ENCODE data around the gene EXOC1. TPM values are rescaled to one million over a fixed set of nuclear protein-coding genes. Genes with fewer than 3 reads are reported as not detected.

Gene EXOC1
- total and polyA plus RNA-seq, 10 of the 15 experiments (the other 5 are each of a cell fraction or from before 2014, with no cell fraction given) = 11.8 to 36.6 (median 21.1) TPM

DNA sequence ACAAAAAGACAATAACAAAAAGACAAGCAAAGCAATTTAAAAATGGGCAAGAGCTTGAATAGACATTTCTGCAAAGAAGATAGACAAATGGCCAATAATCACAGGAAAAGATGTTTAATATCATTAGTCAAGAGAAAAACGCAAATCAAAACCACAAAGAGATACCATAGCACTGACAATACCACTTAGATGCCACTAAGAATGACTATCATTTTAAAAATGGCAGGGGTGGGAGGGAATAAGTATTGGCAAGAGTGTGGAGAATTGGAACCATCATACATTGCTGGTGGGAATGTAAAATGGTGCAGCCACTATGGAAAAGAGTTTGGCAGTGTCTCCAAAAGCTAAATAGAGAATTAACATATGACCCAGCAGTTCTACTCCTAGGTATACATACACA, 15.1 kb upstream of the EXOC1 start:
- H3K4me1 ChIP-seq (ENCODE audit: control insufficient read depth, insufficient read depth, low read length) = no peaks in the 10 kb centered on the region
- intact Hi-C loops (cut with micrococcal nuclease; ENCODE audit: unreplicated experiment) (no loop called here), in situ Hi-C loops (cut with MboI) (no loop called here)
- DNase-seq (ENCODE audit: low read depth, low spot score) (no peak), FAIRE-seq (no peak), ATAC-seq (no peak)
- SMC1A ChIA-PET (ENCODE audit: uncharacterized antibody, unreplicated experiment) = no interaction called here
- no peak overlapping the region for H3K9ac ChIP-seq (ENCODE audit: control insufficient read depth, insufficient read depth, low read length)
- H3K36me3 ChIP-seq (ENCODE audit: control insufficient read depth in 2 of 2, insufficient read depth in 2 of 2, low read length in 1 of 2) = no peaks in the 10 kb centered on the region
- RAD21 ChIA-PET (ENCODE audit: unreplicated experiment) = no interaction called here
- H3K9me3 ChIP-seq (replicated peaks; ENCODE audit: control insufficient read depth, insufficient read depth, low read length) = no peaks in the 10 kb centered on the region
- H3K4me3 ChIP-seq = no peak overlapping the region
- CTCF ChIA-PET = interaction anchor here (0.7 kb wide), 1 partner anchor 1524 kb away, joined by 3 read pairs; no protein-coding TSS in a partner anchor
- POLR2A ChIA-PET = no interaction called here
- H4K20me1 ChIP-seq (ENCODE audit: control insufficient read depth, insufficient read depth) = no peaks in the 10 kb centered on the region
- TF ChIP-seq BCLAF1 (IDR thresholded peaks at IDR 0.05) (no peak), CEBPZ (IDR thresholded peaks at IDR 0.05; ENCODE audit: low read depth, low read length) (no peak), CHD1 (IDR thresholded peaks at IDR 0.05; ENCODE audit: low read depth, low read length) (no peak)
- H3K27ac ChIP-seq (ENCODE audit: control insufficient read depth, insufficient read depth) = no peak overlapping the region
- H3K79me2 ChIP-seq (ENCODE audit: control insufficient read depth, insufficient read depth, low read length) = no peaks in the 10 kb centered on the region
- H3K4me2 ChIP-seq (ENCODE audit: control insufficient read depth, insufficient read depth) = no peak overlapping the region
- H2AFZ ChIP-seq (ENCODE audit: control insufficient read depth, low read depth, low read length) = no peak overlapping the region
- 5% methylated on average over 1 of the region's 1 CpG for WGBS (ENCODE audit: insufficient coverage, insufficient replicate concordance, low lambda C conversion rate, missing lambda C conversion rate)
- H3K27me3 ChIP-seq (replicated peaks in 1 of 2; ENCODE audit: control insufficient read depth in 2 of 2, insufficient read depth in 2 of 2, low read length in 1 of 2) = no peaks in the 10 kb centered on the region
- no TSS peak for BruUV-seq (replicated peaks)

Measured in GM12878 (cell line).